ENCODE results near the gene MAPRE2.

The MAPRE2 gene

DNA sequence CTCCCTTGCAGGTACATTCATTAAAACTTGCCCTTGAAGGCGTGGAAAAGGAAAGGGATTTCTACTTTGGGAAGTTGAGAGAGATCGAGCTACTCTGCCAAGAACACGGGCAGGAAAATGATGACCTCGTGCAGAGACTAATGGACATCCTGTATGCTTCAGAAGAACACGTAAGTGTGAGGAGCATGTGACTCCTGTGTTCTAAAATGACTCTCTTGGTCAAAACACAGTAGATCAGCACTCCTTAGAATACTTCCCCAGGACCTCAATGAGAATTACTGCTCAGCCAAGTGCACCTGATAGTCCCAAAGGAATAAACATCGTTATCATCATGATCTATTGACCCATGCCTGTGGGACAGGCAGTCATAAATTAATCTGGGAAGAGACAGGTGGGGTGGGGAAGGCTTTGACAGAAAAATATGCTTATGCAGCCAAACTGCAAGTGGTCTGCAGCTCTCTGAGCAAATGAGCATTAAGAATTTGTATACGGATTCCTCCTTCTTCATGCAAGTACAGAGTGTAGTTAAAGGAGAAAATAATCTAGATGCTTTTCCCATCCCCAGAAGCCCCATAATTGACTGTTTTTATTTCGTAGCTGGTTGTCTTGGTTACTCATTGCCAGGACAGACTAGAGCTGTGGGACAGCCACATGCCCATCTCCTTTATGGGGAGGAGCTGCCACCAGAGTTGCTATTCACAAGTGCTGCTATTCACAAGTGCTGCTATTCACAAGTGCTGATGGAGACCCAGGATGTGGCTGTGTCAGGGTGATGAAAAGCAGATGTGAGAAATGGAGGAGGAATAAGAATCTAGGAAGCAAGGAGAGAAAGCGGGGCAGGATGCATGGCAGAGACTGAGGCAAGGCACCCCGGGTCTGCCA lies 91.0 kb downstream of the MAPRE2 start:
- H3K4me3 ChIP-seq (ENCODE audit: low read depth, low read length): no peak overlapping the region
- TF ChIP-seq, protein P1, sequence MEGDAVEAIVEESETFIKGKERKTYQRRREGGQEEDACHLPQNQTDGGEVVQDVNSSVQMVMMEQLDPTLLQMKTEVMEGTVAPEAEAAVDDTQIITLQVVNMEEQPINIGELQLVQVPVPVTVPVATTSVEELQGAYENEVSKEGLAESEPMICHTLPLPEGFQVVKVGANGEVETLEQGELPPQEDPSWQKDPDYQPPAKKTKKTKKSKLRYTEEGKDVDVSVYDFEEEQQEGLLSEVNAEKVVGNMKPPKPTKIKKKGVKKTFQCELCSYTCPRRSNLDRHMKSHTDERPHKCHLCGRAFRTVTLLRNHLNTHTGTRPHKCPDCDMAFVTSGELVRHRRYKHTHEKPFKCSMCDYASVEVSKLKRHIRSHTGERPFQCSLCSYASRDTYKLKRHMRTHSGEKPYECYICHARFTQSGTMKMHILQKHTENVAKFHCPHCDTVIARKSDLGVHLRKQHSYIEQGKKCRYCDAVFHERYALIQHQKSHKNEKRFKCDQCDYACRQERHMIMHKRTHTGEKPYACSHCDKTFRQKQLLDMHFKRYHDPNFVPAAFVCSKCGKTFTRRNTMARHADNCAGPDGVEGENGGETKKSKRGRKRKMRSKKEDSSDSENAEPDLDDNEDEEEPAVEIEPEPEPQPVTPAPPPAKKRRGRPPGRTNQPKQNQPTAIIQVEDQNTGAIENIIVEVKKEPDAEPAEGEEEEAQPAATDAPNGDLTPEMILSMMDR (IDR thresholded peaks at IDR 0.05; ENCODE audit: insufficient read depth, low read depth, low read length, missing control alignments): no peak
- no peak for DNase-seq (ENCODE audit: low read depth)

DNA sequence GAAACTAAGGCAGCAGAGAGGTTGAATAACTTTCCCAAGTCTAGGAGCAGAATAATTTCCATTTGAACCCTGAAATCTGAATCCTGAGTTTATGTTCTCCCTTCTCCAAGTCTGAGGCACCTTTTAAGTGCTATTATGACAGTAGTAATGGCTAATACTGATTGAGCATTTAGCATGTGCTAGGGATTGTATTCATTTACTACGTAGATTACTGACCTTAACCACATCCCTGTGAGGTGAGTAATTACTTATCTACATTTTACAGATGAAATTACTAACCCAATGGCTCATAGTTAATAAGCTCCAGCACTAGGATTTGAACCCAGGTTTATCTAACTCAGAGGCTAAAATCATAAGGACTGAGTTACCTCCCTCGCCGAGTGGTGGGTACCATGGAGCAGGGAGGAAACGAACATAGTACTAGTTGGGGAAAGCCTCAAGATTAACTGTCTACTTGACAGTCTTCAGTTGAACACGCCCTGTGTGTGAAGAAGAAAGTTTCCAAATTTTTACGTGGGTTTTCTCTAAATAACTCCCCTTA lies 93.0 kb downstream of the MAPRE2 start:
- H3K4me3 ChIP-seq (ENCODE audit: low read depth, low read length): no peak overlapping the region
- TF ChIP-seq, protein P1 (IDR thresholded peaks at IDR 0.05; ENCODE audit: insufficient read depth, low read depth, low read length, missing control alignments): no peak
- DNase-seq (ENCODE audit: low read depth): no peak

DNA sequence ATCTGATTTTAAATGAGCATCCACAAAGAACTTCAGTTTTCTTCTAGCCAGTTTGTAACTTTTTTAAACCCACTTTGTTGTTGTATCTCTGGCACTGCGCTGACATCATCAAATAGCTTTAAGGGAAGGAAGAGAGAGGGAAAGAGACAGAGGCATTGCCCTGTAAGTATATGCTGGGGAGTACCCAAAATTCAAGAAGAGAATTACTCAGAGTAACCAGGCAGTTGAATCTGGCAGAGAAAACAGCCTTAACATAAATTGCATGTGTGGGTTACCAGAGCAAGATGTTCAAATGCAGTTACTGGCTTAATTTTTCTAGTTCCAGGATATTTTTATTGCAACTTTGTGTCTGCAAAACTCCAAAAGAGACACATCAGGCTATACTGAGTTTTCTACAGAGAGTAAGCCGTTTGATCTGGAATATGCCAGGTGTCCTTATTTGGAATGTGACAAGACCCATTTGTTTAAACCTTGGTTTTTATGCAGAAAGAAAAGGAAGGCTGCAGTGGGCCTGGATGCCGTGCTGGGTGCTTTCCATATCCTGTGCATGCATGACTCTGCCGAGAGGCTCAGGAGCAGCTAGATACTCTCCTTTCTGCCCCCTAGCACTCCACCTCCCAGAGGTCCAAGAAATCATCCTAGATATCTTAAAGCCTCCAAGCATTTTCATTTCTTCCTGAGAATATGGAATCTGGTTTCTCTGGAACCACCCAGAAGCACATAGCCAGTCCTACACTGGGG lies 93.7 kb downstream of the MAPRE2 start:
- TF ChIP-seq, protein P1 (IDR thresholded peaks at IDR 0.05; ENCODE audit: insufficient read depth, low read depth, low read length, missing control alignments): no peak
- DNase-seq (ENCODE audit: low read depth): no peak
- H3K4me3 ChIP-seq (ENCODE audit: low read depth, low read length): no peak overlapping the region

DNA sequence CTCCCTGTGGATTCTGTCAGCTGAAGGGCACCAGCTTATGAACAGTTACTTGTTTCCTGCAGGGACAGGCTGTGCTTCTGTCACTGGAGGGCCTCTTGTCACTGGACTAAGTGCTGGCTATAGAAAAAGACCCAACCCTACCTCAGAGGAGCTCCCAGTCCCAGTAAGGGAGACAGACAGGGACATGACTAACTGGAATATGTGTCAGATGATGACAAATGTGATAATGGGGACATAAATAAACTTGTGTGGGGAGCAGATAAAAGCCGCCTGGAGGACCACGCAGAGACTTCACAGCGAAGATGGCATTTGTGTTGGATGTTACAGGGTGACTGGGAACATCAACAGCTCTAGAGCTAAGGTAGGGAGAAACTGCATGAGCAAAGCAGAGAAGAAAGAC lies 95.0 kb downstream of the MAPRE2 start:
- no peak for DNase-seq (ENCODE audit: low read depth)
- TF ChIP-seq, protein P1 (IDR thresholded peaks at IDR 0.05; ENCODE audit: insufficient read depth, low read depth, low read length, missing control alignments): no peak
- H3K4me3 ChIP-seq (ENCODE audit: low read depth, low read length): no peak overlapping the region

DNA sequence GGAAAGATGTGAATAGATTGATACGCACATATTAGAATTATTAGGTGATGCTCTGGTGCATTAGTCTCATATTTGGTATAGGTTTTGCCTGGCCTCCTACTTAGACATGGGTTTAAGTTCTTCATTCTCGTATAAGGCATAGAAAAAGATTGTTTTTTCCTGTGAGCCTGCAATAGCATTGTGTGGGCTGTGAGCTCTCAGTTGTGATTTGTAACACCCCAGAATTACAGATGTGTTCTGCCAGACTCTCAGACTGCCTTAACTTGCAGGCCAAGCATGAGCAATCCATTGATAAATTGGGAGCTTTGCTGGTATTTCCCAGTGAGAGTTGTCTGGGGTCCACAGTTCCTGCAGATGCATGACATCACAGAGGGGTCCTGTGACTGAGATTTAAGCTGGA lies 95.7 kb downstream of the MAPRE2 start:
- H3K4me3 ChIP-seq (ENCODE audit: low read depth, low read length): no peak overlapping the region
- DNase-seq (ENCODE audit: low read depth): no peak
- TF ChIP-seq, protein P1 (IDR thresholded peaks at IDR 0.05; ENCODE audit: insufficient read depth, low read depth, low read length, missing control alignments): no peak

DNA sequence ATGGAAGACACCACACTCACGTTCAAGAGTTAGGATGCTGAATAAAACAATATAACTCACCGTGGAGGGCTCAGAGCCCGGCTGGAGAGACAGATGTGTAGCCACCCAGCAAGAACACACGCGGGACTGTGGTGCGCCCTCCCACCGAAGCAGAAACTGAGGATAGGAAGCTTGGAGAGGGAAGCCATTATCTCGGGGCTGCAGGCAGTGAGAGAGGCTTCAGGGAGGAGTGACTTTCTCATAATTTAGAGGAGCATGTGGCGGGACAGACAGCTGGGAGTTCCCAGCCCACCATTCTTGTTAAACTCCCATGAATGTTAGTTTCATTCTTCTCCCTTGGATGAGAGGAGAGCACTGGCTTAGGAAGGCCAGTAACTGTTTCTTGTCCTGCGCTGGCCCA lies 96.4 kb downstream of the MAPRE2 start:
- DNase-seq (ENCODE audit: low read depth): no peak
- TF ChIP-seq, protein P1 (IDR thresholded peaks at IDR 0.05; ENCODE audit: insufficient read depth, low read depth, low read length, missing control alignments): no peak
- H3K4me3 ChIP-seq (ENCODE audit: low read depth, low read length): no peak overlapping the region

Data from GM12865 (cell line).